Measurements from ENCODE around the gene IST1. TPM values are rescaled to one million over a fixed set of nuclear protein-coding genes. Genes with fewer than 3 reads are reported as not detected.

IST1 gene
- total and polyA plus RNA-seq, 9 of the 15 experiments (the other 6 are each of a cell fraction or from before 2014, with no cell fraction given), result 135 to 334 (median 188) TPM

GRCh38 chr16:71931599-71931998 is 36.3 kb downstream of the IST1 start (continued):
- TF ChIP-seq ZNF79 (CRISPR knock-in tag; IDR thresholded peaks at IDR 0.05; ENCODE audit: low read depth), result no peak

DNA sequence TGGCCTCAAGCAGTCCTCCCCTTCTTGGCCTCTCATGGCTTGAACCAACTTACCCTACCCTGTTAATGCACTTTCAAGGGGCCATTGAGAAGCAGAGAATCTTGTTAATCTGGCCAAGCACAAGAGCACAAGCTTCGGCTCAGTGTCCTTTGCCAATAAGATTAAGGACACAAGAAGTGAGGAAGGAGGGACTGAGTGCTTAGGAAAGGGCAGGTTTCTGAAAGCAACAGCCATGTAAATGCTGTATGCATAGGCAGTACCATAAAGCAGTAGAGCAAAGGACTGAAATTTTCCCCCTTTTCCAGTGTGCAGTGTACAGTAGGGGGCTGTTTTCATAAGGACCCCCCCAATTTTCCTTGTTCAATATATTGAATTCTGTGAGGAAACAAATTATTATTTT is 37.7 kb downstream of the IST1 start:
- Histone ChIP-seq H3K27ac (ENCODE audit: extremely low read depth, low read depth, low read length) (no peak overlapping the region), H3K36me3 (ENCODE audit: control insufficient read depth, insufficient read depth, low read length) (peaks cover 49% of the 10 kb centered on the region), H2AFZ (ENCODE audit: low read depth, low read length) (no peak overlapping the region), H3K9me3 (replicated peaks; ENCODE audit: control insufficient read depth, insufficient read depth, low read depth, low read length) (no peaks in the 10 kb centered on the region), H3K4me1 (replicated peaks in 1 of 2; ENCODE audit: control insufficient read depth in 2 of 2, insufficient read depth in 2 of 2, low read length in 2 of 2) (peaks cover 3 to 7% of the 10 kb centered on the region in 2 experiments; a peak in 3 of 5 replicates), H3K27me3 (ENCODE audit: control insufficient read depth in 2 of 2, insufficient read depth in 2 of 2, low read length in 2 of 2) (no peaks in the 10 kb centered on the region), H3K79me2 (ENCODE audit: control insufficient read depth, insufficient read depth, low read length) (peaks cover 5% of the 10 kb centered on the region; the same call in 1 of the 3 replicates), H3K4me2 (ENCODE audit: insufficient read depth, low read length) (no peak overlapping the region), H3K4me3 (no peak overlapping the region), H4K20me1 (replicated peaks; ENCODE audit: control insufficient read depth, insufficient read depth, low read length) (peaks cover 8% of the 10 kb centered on the region; the same call in 1 of the 2 replicates), H3K9me1 (ENCODE audit: control insufficient read depth, insufficient read depth, low read length) (no peaks in the 10 kb centered on the region), H3K9ac (ENCODE audit: insufficient read depth in 1 of 2, low read depth in 2 of 2, low read length in 2 of 2) (no peak overlapping the region)
- in situ Hi-C loops (cut with MboI) (no loop called here), intact Hi-C loops (cut with micrococcal nuclease) (no loop called here)
- 73% methylated on average over 1 of the region's 1 CpG for WGBS (ENCODE audit: insufficient coverage, low coverage, missing lambda C conversion rate)
- TF ChIP-seq ZBTB7A (IDR thresholded peaks at IDR 0.05; ENCODE audit: borderline replicate concordance, control insufficient read depth, low read depth, low read length) (no peak), MYNN (IDR thresholded peaks at IDR 0.05) (0 out of 2 replicates have a peak, but pooled peaks have one; percentile 9), MYNN (CRISPR knock-in tag; IDR thresholded peaks at IDR 0.05) (no peak)
- no TSS peak for BruUV-seq (replicated peaks)
- CTCF ChIA-PET (ENCODE audit: low intra/inter-chr PET ratio), result no interaction called here
- POLR2A ChIA-PET, result interaction anchor here (0.6 to 1.3 kb wide), 4 partner anchors 8 to 13 kb away, joined by 3 to 5 read pairs (median 3); no protein-coding TSS in a partner anchor
- ATAC-seq (no peak), DNase-seq (ENCODE audit: extremely low read depth in 1 of 4, low spot score in 3 of 4) (no peak), FAIRE-seq (no peak)

All from K562 (cell line).